Activated CD8-positive, alpha-beta T cell treated with anti-CD3 and anti-CD28 coated beads for 36 hours (primary cell): Measurements from ENCODE around the gene SLC41A3. TPM values are rescaled to one million over a fixed set of nuclear protein-coding genes. Genes with fewer than 3 reads are reported as not detected.
"Not testable (repeated sequence)": the region's sequence is repeated elsewhere in the genome, so short reads cannot be mapped to it uniquely, and the experiment has no call there.

Experiments used
- ATAC-seq: fragments of 200-7000 bp; cut with Tn5 transposase; one replicate; pipeline ENCODE4 v1.10.0; 2021; ENCODE audit warnings: mild to moderate bottlenecking, moderate library complexity
- CTCF ChIA-PET: fragments of 350-600 bp; sonication (Branson Sonifier 250); formaldehyde crosslinking; loops from one replicate; lab custom pipeline; 2021; ENCODE audit warnings: antibody characterized with exemption; lab: Charles Lee
- POLR2A ChIA-PET: fragments of 350-600 bp; sonication (Branson Sonifier 250); formaldehyde crosslinking; loops from one replicate; lab custom pipeline; 2021; ENCODE audit warnings: antibody characterized with exemption; lab: Charles Lee
- DNase-seq: peaks from one replicate; pipeline ENCODE4 v3.0.0-alpha.2; 2020
- H3K27ac Mint-ChIP-seq: one replicate; pipeline ENCODE4 v1.8.0; 2021; ENCODE audit warnings: mild to moderate bottlenecking, mixed read lengths
- H3K27me3 Mint-ChIP-seq: one replicate; pipeline ENCODE4 v1.8.0; 2021; ENCODE audit warnings: mixed read lengths
- H3K36me3 Mint-ChIP-seq: one replicate; pipeline ENCODE4 v1.8.0; 2021; ENCODE audit warnings: low read depth, mixed read lengths
- H3K4me1 Mint-ChIP-seq: one replicate; pipeline ENCODE4 v1.8.0; 2021; ENCODE audit warnings: low read depth, mixed read lengths
- H3K4me3 Mint-ChIP-seq: one replicate; pipeline ENCODE4 v1.8.0; 2021; ENCODE audit warnings: mild to moderate bottlenecking, moderate library complexity, mixed read lengths
- H3K9me3 Mint-ChIP-seq: one replicate; pipeline ENCODE4 v1.8.0; 2021; ENCODE audit warnings: mixed read lengths
- intact Hi-C: fragments of 100-400 bp; cut with micrococcal nuclease; formaldehyde crosslinking; loops from one replicate; pipeline ENCODE4 v1.10.0; 2022
- total RNA-seq, 2 experiments: library from RNA; stranded (reverse); gene quantifications; one replicate each; pipeline ENCODE4 v1.2.3, GENCODE V29; 2021
- TF ChIP-seq, protein P1 (sequence below): fragments of 200-600 bp; IDR thresholded peaks from one replicate; pipeline ENCODE4 v1.8.0; 2022; ENCODE audit warnings: antibody characterized with exemption, mild to moderate bottlenecking

The SLC41A3 gene
- total RNA-seq, 2 experiments from 2014 or later = 19.1 to 23.4 TPM

DNA sequence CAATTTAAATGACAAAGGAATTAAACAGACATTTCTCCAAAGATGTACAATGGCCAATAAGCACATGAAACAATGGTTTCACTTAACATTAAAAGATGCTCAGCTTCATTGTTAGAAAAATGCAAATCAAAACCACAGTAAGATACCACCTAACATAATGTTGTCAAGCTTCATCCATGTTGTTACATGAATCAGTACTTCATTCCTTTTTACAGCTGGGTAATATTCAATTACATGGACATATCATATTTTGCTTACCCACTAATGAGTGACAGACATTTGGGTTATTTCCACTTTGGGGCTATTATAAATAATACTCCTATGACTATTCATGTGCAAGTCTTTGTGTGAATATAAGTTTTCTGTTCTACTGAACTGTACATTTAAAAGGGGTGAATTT is 7.8 kb downstream of the SLC41A3 start:
- ATAC-seq (no peak), DNase-seq (no peak)
- ChIA-PET POLR2A (no interaction called here), CTCF (no interaction called here)
- no peaks in the 10 kb centered on the region for H3K4me1 Mint-ChIP-seq
- no peaks in the 10 kb centered on the region for H3K27me3 Mint-ChIP-seq
- peaks cover 10% of the 10 kb centered on the region for H3K9me3 Mint-ChIP-seq
- no peak overlapping the region for H3K4me3 Mint-ChIP-seq
- peaks cover 14% of the 10 kb centered on the region for H3K36me3 Mint-ChIP-seq
- intact Hi-C loops = no loop called here
- TF ChIP-seq, protein P1, sequence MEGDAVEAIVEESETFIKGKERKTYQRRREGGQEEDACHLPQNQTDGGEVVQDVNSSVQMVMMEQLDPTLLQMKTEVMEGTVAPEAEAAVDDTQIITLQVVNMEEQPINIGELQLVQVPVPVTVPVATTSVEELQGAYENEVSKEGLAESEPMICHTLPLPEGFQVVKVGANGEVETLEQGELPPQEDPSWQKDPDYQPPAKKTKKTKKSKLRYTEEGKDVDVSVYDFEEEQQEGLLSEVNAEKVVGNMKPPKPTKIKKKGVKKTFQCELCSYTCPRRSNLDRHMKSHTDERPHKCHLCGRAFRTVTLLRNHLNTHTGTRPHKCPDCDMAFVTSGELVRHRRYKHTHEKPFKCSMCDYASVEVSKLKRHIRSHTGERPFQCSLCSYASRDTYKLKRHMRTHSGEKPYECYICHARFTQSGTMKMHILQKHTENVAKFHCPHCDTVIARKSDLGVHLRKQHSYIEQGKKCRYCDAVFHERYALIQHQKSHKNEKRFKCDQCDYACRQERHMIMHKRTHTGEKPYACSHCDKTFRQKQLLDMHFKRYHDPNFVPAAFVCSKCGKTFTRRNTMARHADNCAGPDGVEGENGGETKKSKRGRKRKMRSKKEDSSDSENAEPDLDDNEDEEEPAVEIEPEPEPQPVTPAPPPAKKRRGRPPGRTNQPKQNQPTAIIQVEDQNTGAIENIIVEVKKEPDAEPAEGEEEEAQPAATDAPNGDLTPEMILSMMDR = no peak
- H3K27ac Mint-ChIP-seq = no peak overlapping the region

DNA sequence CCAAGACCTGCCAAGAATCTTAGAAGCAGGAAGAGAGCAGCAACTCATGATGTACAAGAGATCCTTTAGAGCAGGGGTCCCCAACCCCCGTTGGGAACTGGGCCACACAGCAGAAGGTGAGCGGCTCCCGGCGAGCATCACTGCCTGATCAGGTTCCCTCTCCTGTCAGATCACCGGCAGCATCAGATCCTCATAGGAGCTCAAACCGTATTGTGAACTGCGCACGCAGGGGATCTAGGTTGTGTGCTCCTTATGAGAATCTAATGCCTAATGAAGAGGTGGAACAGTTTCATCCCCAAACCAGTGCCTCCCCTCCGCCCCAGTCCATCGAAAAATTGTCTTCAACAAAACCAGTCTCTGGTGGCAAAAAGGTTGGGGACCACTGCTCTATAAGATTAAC is 13.8 kb downstream of the SLC41A3 start:
- Mint-ChIP-seq H3K36me3 (peaks cover 17% of the 10 kb centered on the region), H3K4me1 (peaks cover 3% of the 10 kb centered on the region), H3K27me3 (no peaks in the 10 kb centered on the region), H3K9me3 (peaks cover 10% of the 10 kb centered on the region), H3K4me3 (no peak overlapping the region), H3K27ac (no peak overlapping the region)
- intact Hi-C loops = no loop called here
- TF ChIP-seq, protein P1 = no peak
- DNase-seq = no peak
- no peak for ATAC-seq
- CTCF ChIA-PET = no interaction called here
- POLR2A ChIA-PET = no interaction called here

DNA sequence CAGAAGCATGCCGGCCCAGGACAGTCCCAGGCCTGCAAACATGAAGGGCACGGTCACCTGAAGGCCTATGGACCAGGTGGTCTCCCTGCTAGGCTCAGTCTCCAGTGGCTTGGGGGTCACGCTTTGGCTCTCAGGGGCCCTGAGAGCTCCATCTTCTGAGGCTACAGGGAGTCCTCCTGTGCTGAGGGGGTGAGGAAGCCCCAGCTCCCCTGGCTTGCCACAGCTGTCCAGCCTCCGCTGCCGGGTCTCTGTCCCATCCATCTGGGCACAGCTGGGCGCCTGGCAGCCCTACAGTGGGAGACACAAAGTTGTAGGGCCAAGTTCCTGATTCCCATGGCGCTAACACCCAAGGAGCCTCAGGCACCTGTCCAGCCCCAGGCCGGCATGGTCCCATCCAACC is 16.0 kb downstream of the SLC41A3 start:
- Mint-ChIP-seq H3K4me1 (peaks cover 19% of the 10 kb centered on the region), H3K27me3 (no peaks in the 10 kb centered on the region), H3K27ac (no peak overlapping the region), H3K4me3 (no peak overlapping the region), H3K9me3 (peaks cover 3% of the 10 kb centered on the region), H3K36me3 (peaks cover 14% of the 10 kb centered on the region)
- DNase-seq = no peak
- TF ChIP-seq, protein P1 = no peak
- ChIA-PET POLR2A (no interaction called here), CTCF (no interaction called here)
- no peak for ATAC-seq
- intact Hi-C loops = no loop called here

DNA sequence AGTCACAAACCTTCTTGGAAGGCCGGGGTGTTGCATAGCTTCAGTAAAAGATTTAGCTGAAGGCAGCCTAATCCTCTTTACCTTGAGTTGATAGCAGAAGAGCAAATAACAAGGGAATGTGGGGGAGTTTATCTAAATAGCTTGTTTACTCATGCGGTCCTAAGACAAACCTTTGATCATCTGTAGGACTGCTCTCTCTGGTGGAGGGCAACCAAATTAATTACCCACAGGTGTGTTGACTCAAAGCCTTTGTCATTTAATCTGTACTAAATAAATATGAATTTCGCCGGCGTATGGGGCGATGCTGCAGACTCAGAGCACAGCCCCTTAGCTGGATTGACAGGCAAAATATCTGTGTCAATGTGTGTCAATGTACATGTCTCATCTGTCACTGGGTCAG is 17.2 kb downstream of the SLC41A3 start:
- CTCF ChIA-PET, H3K4me3 Mint-ChIP-seq, H3K27me3 Mint-ChIP-seq: not testable (repeated sequence)

DNA sequence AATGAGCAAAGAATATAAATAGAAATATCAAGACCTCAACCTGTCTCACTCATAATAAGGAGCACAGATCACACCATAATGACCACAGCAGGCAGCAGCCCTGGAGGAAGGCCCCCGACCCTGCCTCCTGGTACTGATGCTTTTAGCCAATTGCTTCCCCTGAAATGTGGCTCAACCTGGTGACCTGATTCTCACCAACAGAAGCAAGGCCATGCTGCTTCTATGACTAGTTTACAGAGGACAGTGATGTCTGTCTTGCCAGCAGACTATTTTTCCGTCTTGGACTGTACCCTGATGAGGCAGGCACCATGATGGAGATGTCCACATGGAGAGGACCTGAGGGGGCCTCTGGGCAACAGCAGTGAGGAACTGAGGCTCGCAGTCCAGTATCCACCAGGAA is 18.0 kb downstream of the SLC41A3 start:
- H3K27ac Mint-ChIP-seq = no peak overlapping the region
- POLR2A ChIA-PET = no interaction called here
- no peak for ATAC-seq

More for the DNA sequence above, 17.2 kb downstream of the SLC41A3 start:
- POLR2A ChIA-PET, H3K36me3 Mint-ChIP-seq, H3K27ac Mint-ChIP-seq, H3K9me3 Mint-ChIP-seq, intact Hi-C loops, ATAC-seq, DNase-seq: not testable (repeated sequence)
- peaks cover 19% of the 10 kb centered on the region for H3K4me1 Mint-ChIP-seq

More for the DNA sequence above, 18.0 kb downstream of the SLC41A3 start:
- TF ChIP-seq, protein P1 = no peak
- Mint-ChIP-seq H3K4me1 (peaks cover 19% of the 10 kb centered on the region), H3K27me3 (no peaks in the 10 kb centered on the region), H3K4me3 (no peak overlapping the region), H3K36me3 (peaks cover 8% of the 10 kb centered on the region), H3K9me3 (no peaks in the 10 kb centered on the region)
- no peak for DNase-seq
- intact Hi-C loops = no loop called here
- CTCF ChIA-PET = no interaction called here
